Uterus (tissue), 4 donors: ENCODE results near the gene STK32C. TPM values are rescaled to one million over a fixed set of nuclear protein-coding genes. Genes with fewer than 3 reads are reported as not detected.

Source experiments
- DNase-seq, 2 donors: peaks; one replicate each; pipeline ENCODE4 v3.0.0-alpha.2; 2019 to 2020
- H3K27ac ChIP-seq, 2 donors: fragments of 200-600 bp; sonication (generic); 1 replicate in 1 of 2; 2 replicates in 1 of 2; pipeline ENCODE4 v1.5.1; 2016 to 2018
- H3K27me3 ChIP-seq, 2 donors: fragments of 200-600 bp; sonication (generic); one replicate each; pipeline ENCODE4 v1.5.1; 2018 to 2019; ENCODE audit warnings: control low read depth in 1 of 2
- H3K36me3 ChIP-seq, 2 donors: fragments of 200-600 bp; sonication (generic); one replicate each; pipeline ENCODE4 v1.5.1; 2019; ENCODE audit warnings: control low read depth in 1 of 2
- H3K4me1 ChIP-seq, 2 donors: fragments of 200-600 bp; sonication (generic); one replicate each; pipeline ENCODE4 v1.5.1; 2018 to 2019; ENCODE audit warnings: control low read depth in 1 of 2
- H3K4me3 ChIP-seq, 2 donors: fragments of 200-600 bp; sonication (generic); 1 replicate in 1 of 2; 2 replicates in 1 of 2; pipeline ENCODE4 v1.5.1; 2018 to 2019; ENCODE audit warnings: mild to moderate bottlenecking in 1 of 2
- H3K9me3 ChIP-seq, 2 donors: fragments of 200-600 bp; sonication (generic); one replicate each; pipeline ENCODE4 v1.5.1; 2019; ENCODE audit warnings: control low read depth in 1 of 2
- CTCF ChIP-seq, 4 experiments: fragments of 200-600 bp in 2 of 4; fragments of 450-650 bp in 2 of 4; sonication (generic) in 2 of 4; IDR thresholded peaks; one replicate each; pipeline ENCODE4 v1.5.1; 2016 to 2019; ENCODE audit warnings: antibody characterized with exemption in 4 of 4, mild to moderate bottlenecking in 2 of 4, moderate library complexity in 1 of 4
- POLR2A ChIP-seq, 2 donors: fragments of 450-650 bp; IDR thresholded peaks; one replicate each; pipeline ENCODE4 v1.6.1; 2016; ENCODE audit warnings: antibody characterized with exemption in 2 of 2, mild to moderate bottlenecking in 1 of 2, moderate library complexity in 1 of 2
- intact Hi-C: fragments of 100-400 bp; cut with DNase I; formaldehyde crosslinking; loops from one replicate; pipeline ENCODE4 v1.15.1; 2023; ENCODE audit warnings: low total_unique reads
- total RNA-seq, 4 donors: library from RNA; depleted of rRNA in 3 of 4; stranded (reverse); fragments of >200 nt in 3 of 4; gene quantifications; one replicate each; pipeline versions ENCODE4 v1.1.0 to v1.2.4, GENCODE V29; 2014 to 2023
- donor health status: DM: yes; HTN: yes; CAD: no.

The STK32C gene
- total RNA-seq, 4 donors from 2014 or later: 0.51 to 17.2 (median 3.2) TPM

- intact Hi-C loops: no loop called here
- no peaks in the 10 kb centered on the region for H3K36me3 ChIP-seq
- TF ChIP-seq POLR2A (IDR thresholded peaks at IDR 0.05): no peak
- no peak for TF ChIP-seq CTCF (IDR thresholded peaks at IDR 0.05)
These were observed 39.1 kb upstream of the STK32C start for GRCh38 chr10:132346806-132347205.

GRCh38 chr10:132345345-132345744 is 37.6 kb upstream of the STK32C start:
- H3K36me3 ChIP-seq: no peaks in the 10 kb centered on the region

More at GRCh38 chr10:132346806-132347205, 39.1 kb upstream of the STK32C start:
- H3K27ac ChIP-seq: no peak overlapping the region
- no peak overlapping the region for H3K4me3 ChIP-seq
- no peaks in the 10 kb centered on the region for H3K4me1 ChIP-seq
- no peak for DNase-seq
- H3K27me3 ChIP-seq: no peaks in the 10 kb centered on the region
- no peaks in the 10 kb centered on the region for H3K9me3 ChIP-seq

GRCh38 chr10:132344386-132344785 is 36.6 kb upstream of the STK32C start:
- H3K4me1 ChIP-seq: no peaks in the 10 kb centered on the region
- H3K36me3 ChIP-seq: no peaks in the 10 kb centered on the region
- no peak overlapping the region for H3K27ac ChIP-seq
- intact Hi-C loops: no loop called here
- H3K4me3 ChIP-seq: no peak overlapping the region
- DNase-seq: no peak
- H3K9me3 ChIP-seq: no peaks in the 10 kb centered on the region
- TF ChIP-seq CTCF (IDR thresholded peaks at IDR 0.05) (no peak), POLR2A (IDR thresholded peaks at IDR 0.05) (no peak)
- H3K27me3 ChIP-seq: no peaks in the 10 kb centered on the region

More at GRCh38 chr10:132345345-132345744, 37.6 kb upstream of the STK32C start:
- TF ChIP-seq CTCF (IDR thresholded peaks at IDR 0.05) (no peak), POLR2A (IDR thresholded peaks at IDR 0.05) (no peak)
- Histone ChIP-seq H3K27ac (no peak overlapping the region), H3K4me1 (no peaks in the 10 kb centered on the region), H3K4me3 (no peak overlapping the region), H3K9me3 (no peaks in the 10 kb centered on the region), H3K27me3 (no peaks in the 10 kb centered on the region)
- DNase-seq: no peak
- intact Hi-C loops: no loop called here

GRCh38 chr10:132342553-132342952 is 34.8 kb upstream of the STK32C start:
- intact Hi-C loops: no loop called here
- Histone ChIP-seq H3K36me3 (no peaks in the 10 kb centered on the region), H3K27ac (no peak overlapping the region), H3K4me3 (no peak overlapping the region), H3K9me3 (no peaks in the 10 kb centered on the region), H3K4me1 (no peaks in the 10 kb centered on the region), H3K27me3 (no peaks in the 10 kb centered on the region)
- DNase-seq: no peak
- TF ChIP-seq CTCF (IDR thresholded peaks at IDR 0.05): no peak
- no peak for TF ChIP-seq POLR2A (IDR thresholded peaks at IDR 0.05)

GRCh38 chr10:132341781-132342180 is 34.0 kb upstream of the STK32C start:
- H3K27ac ChIP-seq: no peak overlapping the region
- H3K4me1 ChIP-seq: no peaks in the 10 kb centered on the region
- DNase-seq: no peak
- TF ChIP-seq CTCF (IDR thresholded peaks at IDR 0.05) (no peak), POLR2A (IDR thresholded peaks at IDR 0.05) (no peak)
- H3K4me3 ChIP-seq: no peak overlapping the region
- no peaks in the 10 kb centered on the region for H3K36me3 ChIP-seq
- H3K9me3 ChIP-seq: no peaks in the 10 kb centered on the region
- intact Hi-C loops: no loop called here
- H3K27me3 ChIP-seq: no peaks in the 10 kb centered on the region
